Activated T-helper 2 cell treated with anti-CD3 and anti-CD28 coated beads, Interferon-gamma antibody, Interleukin-2, Interleukin-4, amounts not matched to agents 10 μg/mL and 5 μg/mL and 100 μg/mL, durations not matched to agents 14 hours and 24 hours and 36 hours (primary cell): ENCODE measurements around the gene NOXO1. TPM values are rescaled to one million over a fixed set of nuclear protein-coding genes. Genes with fewer than 3 reads are reported as not detected.
"Not testable (repeated sequence)": the region's sequence is repeated elsewhere in the genome, so short reads cannot be mapped to it uniquely, and the experiment has no call there.

Experiments
- DNase-seq: peaks from one replicate; pipeline ENCODE4 v3.0.0; 2021; ENCODE audit warnings: low spot score
- H3K27ac Mint-ChIP-seq: one replicate; pipeline ENCODE4 v1.8.0; 2021; ENCODE audit warnings: mixed read lengths
- H3K27me3 Mint-ChIP-seq: one replicate; pipeline ENCODE4 v1.8.0; 2021; ENCODE audit warnings: low read depth, mixed read lengths
- H3K36me3 Mint-ChIP-seq: one replicate; pipeline ENCODE4 v1.8.0; 2021; ENCODE audit warnings: low read depth, mixed read lengths
- H3K4me1 Mint-ChIP-seq: one replicate; pipeline ENCODE4 v1.8.0; 2021; ENCODE audit warnings: low read depth, mixed read lengths
- H3K4me3 Mint-ChIP-seq: one replicate; pipeline ENCODE4 v1.8.0; 2021; ENCODE audit warnings: low read depth, mild to moderate bottlenecking, moderate library complexity, mixed read lengths
- H3K9me3 Mint-ChIP-seq: one replicate; pipeline ENCODE4 v1.8.0; 2021; ENCODE audit warnings: mixed read lengths
- intact Hi-C: fragments of 100-400 bp; cut with micrococcal nuclease; formaldehyde crosslinking; loops from one replicate; pipeline ENCODE4 v1.15.1; 2023
- total RNA-seq: library from RNA; stranded (reverse); gene quantifications from 2 replicates; pipeline ENCODE4 v1.2.3, GENCODE V29; 2022

NOXO1 gene
- total RNA-seq, 1 donor from 2014 or later, result 0.23 TPM

DNA sequence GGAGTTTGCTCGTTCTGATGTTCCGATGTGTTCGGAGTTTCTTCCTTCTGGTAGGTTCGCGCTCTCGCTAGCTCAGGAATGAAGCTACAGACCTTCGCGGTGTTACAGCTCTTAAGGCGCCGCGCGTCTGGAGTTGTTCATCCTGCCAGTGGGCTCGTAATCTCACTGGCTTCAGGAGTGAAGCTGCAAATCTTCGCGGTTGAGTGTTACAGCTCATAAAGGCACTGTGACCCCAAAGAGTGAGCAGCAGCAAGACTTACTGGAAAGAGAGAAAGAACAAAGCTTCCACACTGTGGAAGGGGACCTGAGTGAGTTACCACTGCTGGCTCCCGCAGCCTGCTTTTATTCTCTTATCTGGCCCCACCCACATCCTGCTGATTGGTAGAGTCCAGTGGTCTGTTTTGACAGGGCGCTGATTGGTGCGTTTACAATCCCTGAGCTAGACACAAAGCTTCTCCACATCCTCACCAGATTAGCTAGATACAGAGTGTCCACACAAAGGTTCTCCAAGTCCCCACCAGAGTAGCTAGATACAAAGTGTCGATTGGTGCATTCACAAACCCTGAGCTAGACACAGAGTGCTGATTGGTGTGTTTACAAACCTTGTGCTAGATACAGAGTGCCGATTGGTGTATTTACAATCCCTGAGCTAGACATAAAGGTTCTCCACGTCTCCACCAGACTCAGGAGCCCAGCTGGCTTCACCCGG is 23.7 kb downstream of the NOXO1 start:
- H3K4me3 Mint-ChIP-seq, DNase-seq, H3K27ac Mint-ChIP-seq, H3K27me3 Mint-ChIP-seq, H3K9me3 Mint-ChIP-seq, intact Hi-C loops: not testable (repeated sequence)
- Mint-ChIP-seq H3K4me1 (peaks cover 23% of the 10 kb centered on the region), H3K36me3 (peaks cover 28% of the 10 kb centered on the region)

DNA sequence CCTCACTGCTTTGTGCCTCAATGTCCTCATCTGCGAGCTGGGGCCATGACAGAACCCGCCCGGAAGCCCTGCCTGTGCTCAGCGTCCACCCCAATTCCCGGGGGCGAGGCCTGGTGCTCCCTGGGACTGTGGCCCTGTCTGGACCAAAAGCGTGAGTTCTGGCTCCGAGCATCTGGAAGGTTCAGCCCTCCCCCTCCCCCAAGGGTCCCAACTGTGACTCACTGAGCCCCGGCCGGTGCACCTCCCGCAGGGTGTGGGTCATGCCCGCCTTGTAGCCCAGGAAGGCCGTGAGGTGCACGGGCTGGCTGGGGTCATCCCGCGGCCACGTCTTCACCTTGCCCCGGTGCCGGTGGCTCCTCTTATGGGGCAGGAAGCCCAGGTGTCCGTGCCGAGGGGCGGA is 27.5 kb downstream of the NOXO1 start:
- Mint-ChIP-seq H3K4me3 (no peak overlapping the region), H3K36me3 (no peaks in the 10 kb centered on the region), H3K4me1 (peaks cover 5% of the 10 kb centered on the region), H3K27me3 (no peaks in the 10 kb centered on the region), H3K9me3 (no peaks in the 10 kb centered on the region), H3K27ac (no peak overlapping the region)
- intact Hi-C loops, result no loop called here
- DNase-seq, result no peak

DNA sequence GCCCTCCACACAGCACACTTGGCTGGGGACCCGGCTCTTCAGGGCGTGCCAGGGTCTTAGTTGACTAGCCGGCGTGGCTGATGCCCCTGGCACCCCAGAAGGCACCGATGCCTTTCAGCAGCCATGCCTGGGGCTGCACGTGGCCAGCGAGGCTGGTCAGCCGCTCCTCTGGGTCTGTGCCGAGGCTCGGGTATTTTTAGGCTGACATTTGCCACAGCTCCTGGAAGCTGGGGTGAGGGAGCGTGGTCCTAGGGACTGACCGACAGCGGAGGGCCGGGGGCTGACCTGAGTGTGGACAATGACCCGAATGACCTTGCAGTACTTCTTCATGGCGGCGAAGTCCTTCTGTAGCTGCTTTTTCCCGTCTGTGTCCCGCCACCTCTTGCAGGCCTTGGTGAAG is 30.7 kb downstream of the NOXO1 start:
- Mint-ChIP-seq H3K27me3 (no peaks in the 10 kb centered on the region), H3K4me3 (no peak overlapping the region), H3K27ac (no peak overlapping the region), H3K36me3 (no peaks in the 10 kb centered on the region), H3K9me3 (no peaks in the 10 kb centered on the region), H3K4me1 (peaks cover 5% of the 10 kb centered on the region)
- no peak for DNase-seq
- intact Hi-C loops, result no loop called here

DNA sequence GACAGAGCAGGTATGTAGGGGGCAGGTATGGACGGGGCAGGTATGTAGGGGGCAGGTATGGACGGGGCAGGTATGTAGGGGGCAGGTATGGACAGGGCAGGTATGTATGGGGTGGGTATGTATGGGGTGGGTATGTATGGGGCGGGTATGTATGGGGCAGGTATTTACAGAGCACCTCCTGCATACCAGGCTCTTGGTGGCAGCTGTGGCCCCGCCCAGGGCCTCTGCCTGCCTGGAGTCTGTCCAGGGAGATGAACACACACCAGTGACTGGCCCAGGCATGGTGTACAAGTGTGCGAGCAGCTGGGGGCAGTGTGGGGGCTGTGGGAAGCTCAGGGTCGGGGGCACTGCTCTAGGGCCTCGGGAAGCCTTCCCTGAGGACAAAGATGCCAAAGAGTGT is 31.2 kb downstream of the NOXO1 start:
- no peaks in the 10 kb centered on the region for H3K9me3 Mint-ChIP-seq
- peaks cover 5% of the 10 kb centered on the region for H3K4me1 Mint-ChIP-seq
- DNase-seq, result no peak
- intact Hi-C loops, result no loop called here
- H3K27ac Mint-ChIP-seq, result no peak overlapping the region
- H3K27me3 Mint-ChIP-seq, result no peaks in the 10 kb centered on the region
- H3K36me3 Mint-ChIP-seq, result no peaks in the 10 kb centered on the region
- H3K4me3 Mint-ChIP-seq, result no peak overlapping the region

DNA sequence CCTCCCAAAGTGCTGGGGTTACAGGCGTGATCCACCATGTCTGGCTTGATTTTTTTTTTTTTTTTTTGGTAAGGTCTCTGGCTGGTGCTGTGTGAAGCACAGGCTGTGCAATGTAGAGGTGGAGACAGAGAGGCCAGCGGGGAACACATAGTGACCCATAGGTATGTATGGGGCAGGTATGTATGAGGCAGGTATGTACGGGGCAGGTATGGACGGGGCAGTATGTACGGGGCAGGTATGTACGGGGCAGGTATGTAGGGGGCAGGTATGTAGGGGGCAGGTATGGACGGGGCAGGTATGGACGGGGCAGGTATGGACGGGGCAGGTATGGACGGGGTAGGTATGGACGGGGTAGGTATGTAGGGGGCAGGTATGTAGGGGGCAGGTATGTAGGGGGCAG is 31.8 kb downstream of the NOXO1 start:
- intact Hi-C loops, result no loop called here
- Mint-ChIP-seq H3K36me3 (no peaks in the 10 kb centered on the region), H3K4me1 (peaks cover 7% of the 10 kb centered on the region), H3K27me3 (no peaks in the 10 kb centered on the region), H3K4me3 (no peak overlapping the region), H3K27ac (no peak overlapping the region), H3K9me3 (no peaks in the 10 kb centered on the region)
- DNase-seq, result no peak

DNA sequence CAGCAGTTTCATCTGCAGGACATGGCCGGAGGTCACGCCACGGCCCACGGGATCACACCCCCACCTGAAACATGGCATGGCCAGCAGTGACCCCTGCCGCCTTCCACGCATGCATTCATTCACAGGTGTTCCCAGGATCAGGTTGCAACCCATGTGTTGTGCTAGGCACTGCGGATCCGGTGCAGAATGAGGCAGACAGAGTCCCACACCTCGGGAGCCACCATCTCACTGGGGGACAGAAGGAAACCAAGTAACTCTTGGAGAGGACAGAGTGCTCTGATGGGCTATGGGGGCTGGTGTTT is 33.9 kb downstream of the NOXO1 start:
- H3K27me3 Mint-ChIP-seq, result no peaks in the 10 kb centered on the region
- H3K4me3 Mint-ChIP-seq, result no peak overlapping the region
- intact Hi-C loops, result no loop called here
- no peak overlapping the region for H3K27ac Mint-ChIP-seq
- H3K4me1 Mint-ChIP-seq, result peaks cover 9% of the 10 kb centered on the region
- no peaks in the 10 kb centered on the region for H3K36me3 Mint-ChIP-seq
- no peaks in the 10 kb centered on the region for H3K9me3 Mint-ChIP-seq
- DNase-seq, result no peak

DNA sequence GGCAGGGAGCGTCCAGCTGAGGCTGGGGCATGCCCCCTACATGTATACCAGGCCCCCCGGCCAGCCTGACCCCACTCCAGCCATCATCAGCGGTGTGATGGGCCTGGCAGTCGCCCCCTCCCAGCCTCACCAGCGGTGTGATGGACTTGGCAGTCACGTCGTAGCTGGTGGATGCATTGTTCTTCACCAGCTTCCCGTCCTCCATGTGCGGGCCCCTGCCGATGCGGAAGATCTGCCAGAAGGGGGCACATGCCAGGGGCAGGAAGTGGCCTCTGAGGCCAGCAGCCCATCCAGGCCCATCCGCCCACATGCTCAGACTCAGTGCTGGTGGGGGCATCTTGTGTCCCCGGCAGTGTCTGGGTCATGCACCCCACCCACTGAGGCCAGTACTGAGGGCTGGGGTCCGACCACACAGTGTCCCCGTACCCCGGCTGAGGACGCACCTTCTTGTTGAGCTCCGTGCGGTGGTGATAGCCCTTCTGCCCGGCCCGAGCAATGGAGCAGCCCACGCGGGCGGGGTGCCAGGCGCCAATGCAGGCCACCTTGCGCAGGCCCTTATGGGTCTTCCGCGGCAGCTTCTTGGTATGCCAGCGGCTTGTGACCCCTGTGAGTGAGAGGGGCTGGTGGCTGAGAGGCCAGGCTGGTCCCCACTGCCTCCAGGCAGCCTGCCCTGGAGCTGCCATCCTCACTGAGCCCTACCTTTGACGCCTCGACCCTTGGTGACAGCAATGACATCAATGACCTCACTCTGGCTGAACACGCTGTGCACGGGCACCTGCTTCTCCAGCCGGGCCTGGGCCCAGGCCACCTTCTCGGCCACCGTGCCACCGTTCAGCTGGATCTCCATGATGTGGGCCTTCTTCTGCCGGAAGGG is 34.5 kb downstream of the NOXO1 start:
- Mint-ChIP-seq H3K9me3 (no peaks in the 10 kb centered on the region), H3K27ac (no peak overlapping the region), H3K36me3 (no peaks in the 10 kb centered on the region), H3K27me3 (no peaks in the 10 kb centered on the region), H3K4me3 (no peak overlapping the region), H3K4me1 (peaks cover 13% of the 10 kb centered on the region)
- intact Hi-C loops, result no loop called here
- no peak for DNase-seq

DNA sequence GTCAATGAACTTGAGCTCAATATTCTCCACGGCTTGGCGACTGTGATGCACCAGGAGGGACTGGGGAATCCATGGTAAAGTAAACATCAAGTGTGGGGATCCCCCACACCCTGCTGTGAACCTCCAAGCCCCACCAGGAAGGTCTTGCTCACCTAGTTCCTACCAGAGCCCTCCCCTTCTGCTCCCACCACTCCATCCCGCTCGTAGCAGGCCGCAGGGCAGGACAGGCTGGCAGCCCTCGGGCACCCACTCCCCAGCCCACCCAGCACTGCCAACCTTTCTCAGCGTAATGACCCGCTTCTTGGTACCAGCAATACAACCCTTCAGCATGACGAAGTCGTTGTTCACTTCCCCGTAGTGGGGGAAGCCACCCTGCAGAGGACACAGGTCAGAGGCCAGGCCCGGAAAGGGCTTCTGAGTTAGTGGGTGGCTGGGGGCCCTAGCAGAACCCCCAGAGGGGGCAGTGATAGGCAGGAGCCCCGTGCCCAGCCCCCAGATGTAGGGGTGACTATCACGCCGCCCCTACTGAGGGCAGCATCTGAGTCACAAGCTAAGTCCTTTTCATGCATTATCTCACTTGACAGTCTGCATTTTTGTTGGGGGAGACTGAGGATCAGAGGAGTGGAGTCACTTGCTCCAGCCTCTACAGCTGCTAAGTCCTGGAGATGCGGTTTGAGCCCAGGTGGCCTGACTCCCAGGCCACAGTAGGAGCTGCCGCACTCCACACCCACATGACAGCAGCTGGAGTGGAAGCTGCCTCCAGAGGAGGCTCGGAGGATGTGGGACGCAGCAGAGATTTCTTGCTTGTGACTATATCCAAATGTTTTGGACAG is 35.5 kb downstream of the NOXO1 start:
- H3K27ac Mint-ChIP-seq, result no peak overlapping the region

DNA sequence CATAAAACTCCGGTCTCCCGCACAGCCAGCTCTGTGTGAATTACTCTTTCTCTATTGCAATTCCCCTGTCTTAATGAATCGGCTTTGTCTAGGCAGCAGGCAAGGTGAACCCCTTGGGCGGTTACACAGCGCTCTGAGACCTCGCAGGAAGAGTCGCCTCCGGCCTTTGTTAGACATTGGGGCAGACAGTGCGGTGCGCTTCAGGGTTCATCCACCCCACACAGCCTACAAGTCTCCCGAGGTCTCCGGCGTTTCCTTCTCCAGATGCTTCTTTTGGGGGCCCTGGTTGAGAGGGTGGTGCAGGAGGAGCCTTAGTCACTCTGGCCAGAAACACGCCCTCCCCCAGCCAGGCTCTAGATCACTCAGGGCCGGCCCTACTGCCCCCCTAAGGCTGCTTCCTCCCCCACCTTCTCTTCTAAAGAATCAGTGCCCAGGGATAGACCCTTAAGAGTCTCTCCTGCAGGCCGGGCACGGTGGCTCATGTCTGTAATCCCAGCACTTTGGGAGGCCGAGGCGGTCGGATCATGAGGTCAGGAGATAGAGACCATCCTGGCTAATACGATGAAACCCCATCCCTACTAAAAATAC is 36.6 kb downstream of the NOXO1 start:
- no peak for DNase-seq
- intact Hi-C loops, result loop anchor here (5.0 kb wide), 2 partner anchors 87 to 198 kb away; no protein-coding TSS in a partner anchor
- Mint-ChIP-seq H3K4me3 (peak overlapping the region; percentile 57), H3K9me3 (no peaks in the 10 kb centered on the region), H3K36me3 (no peaks in the 10 kb centered on the region), H3K4me1 (peaks cover 15% of the 10 kb centered on the region), H3K27ac (peak overlapping the region; percentile 40), H3K27me3 (no peaks in the 10 kb centered on the region)

More for the DNA sequence above, 35.5 kb downstream of the NOXO1 start:
- H3K9me3 Mint-ChIP-seq, result no peaks in the 10 kb centered on the region
- intact Hi-C loops, result no loop called here
- DNase-seq, result no peak
- peaks cover 15% of the 10 kb centered on the region for H3K4me1 Mint-ChIP-seq
- no peak overlapping the region for H3K4me3 Mint-ChIP-seq
- H3K36me3 Mint-ChIP-seq, result no peaks in the 10 kb centered on the region
- H3K27me3 Mint-ChIP-seq, result no peaks in the 10 kb centered on the region

DNA sequence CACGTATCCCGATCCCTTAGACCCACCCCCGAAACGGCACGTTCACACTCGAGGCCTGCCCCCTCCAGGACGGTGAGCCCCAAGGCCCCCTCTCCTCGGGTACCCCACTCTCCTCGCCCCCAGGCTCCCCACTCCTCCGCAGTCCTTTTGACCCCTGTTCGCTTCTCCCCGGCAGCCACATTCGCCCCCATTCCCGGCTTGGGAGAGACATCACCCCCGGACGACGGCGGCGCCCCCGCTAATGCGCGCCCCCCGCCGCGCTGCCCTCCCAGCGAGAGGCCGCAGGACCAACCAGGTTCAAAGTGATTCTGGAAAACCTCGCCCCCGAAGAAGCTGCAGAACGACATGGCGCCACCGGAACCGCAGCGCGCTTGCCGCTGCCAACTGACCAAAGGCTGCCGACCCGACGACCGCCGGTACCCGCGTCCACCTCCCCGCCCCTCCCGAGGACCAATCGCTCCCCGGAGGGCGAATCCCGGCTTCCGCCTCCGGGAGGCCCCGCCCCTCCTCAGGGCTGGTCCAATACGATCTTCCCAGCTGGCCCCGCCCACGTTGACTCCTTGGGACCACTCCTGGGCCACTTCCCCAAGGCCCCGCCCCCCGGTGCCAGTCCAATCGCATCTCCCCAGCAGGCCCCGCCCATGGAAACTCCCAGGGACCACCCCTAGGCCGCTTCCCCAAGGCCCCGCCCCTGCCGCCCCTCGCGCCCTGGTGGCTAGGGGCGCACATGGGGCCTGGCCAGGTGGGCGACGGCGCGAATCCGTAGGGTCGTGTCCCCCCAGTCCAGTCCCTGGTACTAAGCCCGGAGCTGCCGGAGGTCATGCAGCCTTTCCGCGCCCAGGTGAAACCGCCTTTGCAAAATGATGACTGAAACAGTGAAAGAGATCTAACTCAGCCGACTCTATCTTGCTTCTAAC is 38.2 kb downstream of the NOXO1 start, which contains the start of gene MSRB1:
Gene MSRB1 (minus strand): TSS at position 390 of the 917 bp plus-strand sequence. CDS start 43 bp downstream, at position 347.
- intact Hi-C loops, result loop anchor here (1.0 to 5.0 kb wide), 3 partner anchors 16 to 199 kb away; partner anchors contain the start of gene NDUFB10
- Mint-ChIP-seq H3K4me3 (peak within 1 kb of the TSS; percentile 90), H3K9me3 (no peaks in the 10 kb centered on the region), H3K27me3 (no peaks in the 10 kb centered on the region), H3K27ac (peak within 1 kb of the TSS; percentile 82), H3K4me1 (peaks cover 15% of the 10 kb centered on the region), H3K36me3 (peaks cover 9% of the 10 kb centered on the region)
- peak; percentile 99 for DNase-seq

DNA sequence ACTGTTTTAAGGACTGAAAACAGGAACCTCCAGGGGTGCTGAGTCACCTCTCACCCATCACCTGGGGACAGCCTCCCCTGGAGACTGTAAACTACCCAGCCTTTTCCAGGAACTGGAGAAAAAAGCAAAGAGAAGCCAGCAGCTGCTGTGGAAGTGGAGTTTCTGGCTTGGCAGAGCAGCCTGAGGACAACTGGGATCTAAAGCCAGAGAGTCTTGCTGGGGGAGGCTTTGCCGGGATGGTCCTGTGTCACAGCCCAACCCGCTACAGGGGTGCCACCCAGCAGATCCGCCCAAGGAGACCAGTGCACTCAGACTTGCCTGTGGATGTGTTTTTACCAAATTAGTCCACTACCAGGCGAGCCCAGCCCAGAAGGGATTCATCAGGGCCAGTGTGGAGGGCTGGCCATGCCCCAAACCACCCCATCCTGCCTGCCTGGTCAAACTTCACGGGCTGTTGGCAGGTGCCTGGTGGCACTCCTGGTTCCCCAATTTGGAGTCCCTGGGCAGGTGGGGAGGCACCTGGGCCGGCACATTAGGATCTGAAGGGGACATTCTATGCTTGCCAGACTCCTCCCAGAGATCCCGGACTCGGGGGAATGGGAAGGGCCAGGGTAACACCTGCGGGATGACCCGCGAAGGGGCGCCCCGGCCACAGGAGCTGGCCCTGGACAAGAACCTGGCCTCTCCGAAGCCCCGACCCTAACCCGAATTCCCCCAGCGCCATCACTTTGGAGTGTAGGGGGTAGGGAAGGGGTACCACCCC is 39.0 kb downstream of the NOXO1 start:
- H3K36me3 Mint-ChIP-seq, result peaks cover 11% of the 10 kb centered on the region
- H3K27me3 Mint-ChIP-seq, result no peaks in the 10 kb centered on the region
- DNase-seq, result no peak
- peak overlapping the region; percentile 82 for H3K27ac Mint-ChIP-seq
- H3K4me1 Mint-ChIP-seq, result peaks cover 15% of the 10 kb centered on the region
- no peaks in the 10 kb centered on the region for H3K9me3 Mint-ChIP-seq
- peak overlapping the region; percentile 90 for H3K4me3 Mint-ChIP-seq
- intact Hi-C loops, result loop anchor here (5.0 kb wide), 2 partner anchors 85 to 200 kb away; no protein-coding TSS in a partner anchor
